AG04450 (cell line): ENCODE results near the gene SHANK2. TPM values are rescaled to one million over a fixed set of nuclear protein-coding genes. Genes with fewer than 3 reads are reported as not detected.

ENCODE experiments used
- CTCF ChIA-PET: fragments of 300-600, 350-600 bp; formaldehyde crosslinking; extraction: SDS; loops from one replicate; lab custom pipeline; 2022; ENCODE audit warnings: antibody characterized with exemption, inconsistent platforms; lab: Charles Lee
- POLR2A ChIA-PET: fragments of 350-600 bp; formaldehyde crosslinking; extraction: SDS; loops from one replicate; lab custom pipeline; 2021; ENCODE audit warnings: antibody characterized with exemption, inconsistent platforms; lab: Yijun Ruan, JAX
- DNase-seq: peaks from one replicate; pipeline ENCODE4 v3.0.0-alpha.2; 2011; ENCODE audit warnings: low read depth, low spot score
- H3K27ac ChIP-seq: one replicate; pipeline ENCODE4 v1.5.1; 2012; ENCODE audit warnings: low read depth, low read length, control low read depth
- H3K27me3 ChIP-seq: one replicate; pipeline ENCODE4 v1.6.0; 2012; ENCODE audit warnings: low read length; ENCODE audit not compliant: control insufficient read depth, insufficient read depth
- H3K4me3 ChIP-seq: 2 replicates; pipeline ENCODE4 v1.5.1; 2011; ENCODE audit warnings: mild to moderate bottlenecking, low read depth, low read length, control low read depth
- H3K9me3 ChIP-seq: 2 replicates; pipeline ENCODE4 v1.5.1; 2012; ENCODE audit warnings: low read length; ENCODE audit not compliant: control insufficient read depth, insufficient read depth
- CTCF ChIP-seq: IDR thresholded peaks from 2 replicates; pipeline ENCODE4 v1.5.1; 2011; ENCODE audit warnings: low read depth, low read length, control low read depth, inconsistent platforms
- polyA plus RNA-seq: library from polyadenylated mRNA; depleted of rRNA; stranded (reverse); fragments of >200 nt; gene quantifications from 2 replicates; pipeline ENCODE4 v1.2.3, GENCODE V29; 2011

SHANK2 gene
- polyA plus RNA-seq, 1 experiment, result 0.72 TPM

- no peak for DNase-seq
- CTCF ChIA-PET, result no interaction called here
- Histone ChIP-seq H3K9me3 (peaks cover 51% of the 10 kb centered on the region), H3K4me3 (no peak overlapping the region), H3K27me3 (no peaks in the 10 kb centered on the region), H3K27ac (peak overlapping the region; percentile 31)
- no peak for TF ChIP-seq CTCF
- POLR2A ChIA-PET, result no interaction called here
Observed at GRCh38 chr11:71206186-71206585, 46.2 kb downstream of the SHANK2 start.

GRCh38 chr11:71204748-71205664 lies 47.4 kb downstream of the SHANK2 start:
- TF ChIP-seq CTCF, result no peak
- Histone ChIP-seq H3K9me3 (peaks cover 53% of the 10 kb centered on the region), H3K27ac (no peak overlapping the region), H3K27me3 (no peaks in the 10 kb centered on the region), H3K4me3 (no peak overlapping the region)
- ChIA-PET CTCF (no interaction called here), POLR2A (no interaction called here)
- no peak for DNase-seq

GRCh38 chr11:71204294-71204693 lies 48.1 kb downstream of the SHANK2 start:
- no peak for TF ChIP-seq CTCF
- ChIA-PET CTCF (no interaction called here), POLR2A (no interaction called here)
- no peaks in the 10 kb centered on the region for H3K27me3 ChIP-seq
- H3K27ac ChIP-seq, result no peak overlapping the region
- peaks cover 51% of the 10 kb centered on the region for H3K9me3 ChIP-seq
- no peak for DNase-seq
- no peak overlapping the region for H3K4me3 ChIP-seq

GRCh38 chr11:71203681-71204080 lies 48.7 kb downstream of the SHANK2 start:
- H3K27me3 ChIP-seq, result no peaks in the 10 kb centered on the region
- ChIA-PET POLR2A (no interaction called here), CTCF (no interaction called here)
- DNase-seq, result no peak
- H3K27ac ChIP-seq, result no peak overlapping the region
- TF ChIP-seq CTCF, result no peak
- H3K4me3 ChIP-seq, result no peak overlapping the region
- peaks cover 51% of the 10 kb centered on the region for H3K9me3 ChIP-seq

- POLR2A ChIA-PET, result no interaction called here
- CTCF ChIA-PET, result no interaction called here
- no peak for DNase-seq
- TF ChIP-seq CTCF, result no peak
- Histone ChIP-seq H3K27me3 (no peaks in the 10 kb centered on the region), H3K9me3 (peaks cover 54% of the 10 kb centered on the region), H3K27ac (no peak overlapping the region), H3K4me3 (no peak overlapping the region)
Observed at GRCh38 chr11:71202966-71203365, 49.4 kb downstream of the SHANK2 start.
